Upper lobe of right lung (tissue), 1 donor: ENCODE measurements around the gene NLRP3. TPM values are rescaled to one million over a fixed set of nuclear protein-coding genes. Genes with fewer than 3 reads are reported as not detected.
A peak's percentile ranks its signal among the peaks of the same experiment; 100 is the strongest.

ENCODE experiments used
- ATAC-seq: fragments of 200-7000 bp; cut with Tn5 transposase; one replicate; pipeline ENCODE4 v1.9.1; 2020; ENCODE audit warnings: mild to moderate bottlenecking, moderate library complexity
- DNase-seq: peaks from one replicate; pipeline ENCODE4 v3.0.0-alpha.2; 2020
- H3K27ac ChIP-seq: fragments of 200-600 bp; one replicate; pipeline ENCODE4 v1.8.0; 2022
- H3K27me3 ChIP-seq: fragments of 200-600 bp; one replicate; pipeline ENCODE4 v1.8.0; 2022; ENCODE audit warnings: mild to moderate bottlenecking
- H3K36me3 ChIP-seq: fragments of 200-600 bp; one replicate; pipeline ENCODE4 v1.8.0; 2022
- H3K4me1 ChIP-seq: fragments of 200-600 bp; one replicate; pipeline ENCODE4 v1.8.0; 2022
- H3K4me3 ChIP-seq: fragments of 200-600 bp; one replicate; pipeline ENCODE4 v1.8.0; 2022; ENCODE audit warnings: mild to moderate bottlenecking
- H3K9me3 ChIP-seq: fragments of 200-600 bp; one replicate; pipeline ENCODE4 v1.8.0; 2022
- intact Hi-C: fragments of 100-400 bp; cut with DNase I; formaldehyde crosslinking; loops from one replicate; pipeline ENCODE4 v1.11.0; 2022
- total RNA-seq: library from RNA; stranded (reverse); fragmentation: NEBNext Ultra II Directional; extraction: Animal tissue kit (Norgen Biotek cat#: 25700); gene quantifications from one replicate; pipeline ENCODE4 v1.2.1, GENCODE V29; 2021
- TF ChIP-seq, protein P1 (sequence below): fragments of 200-600 bp; IDR thresholded peaks from one replicate; pipeline ENCODE4 v1.8.0; 2022; ENCODE audit warnings: antibody characterized with exemption
- donor health status: DM: no; HTN: yes; CAD: no; lungs with severe emphysema.

The NLRP3 gene
- total RNA-seq, 1 donor from 2014 or later = 4.9 TPM

DNA sequence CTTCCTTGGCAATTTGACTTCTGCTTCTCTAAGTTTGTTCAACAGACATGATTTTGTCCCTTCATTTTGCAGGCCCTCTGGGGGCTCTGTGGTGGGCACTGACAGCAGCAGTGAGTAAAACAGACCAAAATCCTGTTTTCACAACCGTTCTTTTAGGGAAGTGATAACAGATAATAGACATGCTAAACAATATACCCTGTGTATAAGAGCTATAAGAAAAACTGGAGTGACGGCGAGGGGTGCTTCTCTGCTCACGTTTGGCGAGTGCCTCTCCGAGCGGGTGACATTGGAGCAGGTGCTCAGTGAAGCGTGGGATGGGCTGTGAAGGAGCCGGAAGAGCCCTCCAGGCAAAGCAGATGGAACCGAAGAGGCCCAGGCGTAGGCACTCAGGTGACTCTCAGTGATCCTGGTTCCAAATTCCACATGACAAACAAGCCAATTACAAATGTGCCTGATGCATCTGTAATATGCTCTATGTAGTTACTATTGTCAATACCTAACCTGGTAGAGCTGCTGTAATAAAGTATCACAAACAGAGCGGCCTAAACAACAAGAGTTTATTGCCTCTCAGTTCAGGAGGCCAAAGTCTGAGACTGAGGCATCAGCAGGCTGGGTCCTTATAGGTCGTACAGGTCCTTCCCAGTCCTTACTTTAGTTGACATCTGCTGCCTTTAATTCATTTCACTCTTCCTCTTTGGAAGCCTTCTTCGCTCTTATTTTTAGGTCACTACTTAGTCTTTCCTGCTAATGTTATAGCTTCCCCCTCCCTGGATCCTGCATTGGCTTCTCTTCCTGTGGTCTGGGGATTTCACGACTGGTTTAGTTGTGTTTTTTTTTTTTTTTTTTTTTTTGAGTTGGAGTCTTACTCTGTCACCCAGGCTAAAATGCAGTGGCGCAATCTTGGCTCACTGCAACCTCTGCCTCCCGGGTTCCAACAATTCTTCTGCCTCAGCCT is 21.9 kb downstream of the NLRP3 start:
- H3K27ac ChIP-seq = no peak overlapping the region
- TF ChIP-seq, protein P1, sequence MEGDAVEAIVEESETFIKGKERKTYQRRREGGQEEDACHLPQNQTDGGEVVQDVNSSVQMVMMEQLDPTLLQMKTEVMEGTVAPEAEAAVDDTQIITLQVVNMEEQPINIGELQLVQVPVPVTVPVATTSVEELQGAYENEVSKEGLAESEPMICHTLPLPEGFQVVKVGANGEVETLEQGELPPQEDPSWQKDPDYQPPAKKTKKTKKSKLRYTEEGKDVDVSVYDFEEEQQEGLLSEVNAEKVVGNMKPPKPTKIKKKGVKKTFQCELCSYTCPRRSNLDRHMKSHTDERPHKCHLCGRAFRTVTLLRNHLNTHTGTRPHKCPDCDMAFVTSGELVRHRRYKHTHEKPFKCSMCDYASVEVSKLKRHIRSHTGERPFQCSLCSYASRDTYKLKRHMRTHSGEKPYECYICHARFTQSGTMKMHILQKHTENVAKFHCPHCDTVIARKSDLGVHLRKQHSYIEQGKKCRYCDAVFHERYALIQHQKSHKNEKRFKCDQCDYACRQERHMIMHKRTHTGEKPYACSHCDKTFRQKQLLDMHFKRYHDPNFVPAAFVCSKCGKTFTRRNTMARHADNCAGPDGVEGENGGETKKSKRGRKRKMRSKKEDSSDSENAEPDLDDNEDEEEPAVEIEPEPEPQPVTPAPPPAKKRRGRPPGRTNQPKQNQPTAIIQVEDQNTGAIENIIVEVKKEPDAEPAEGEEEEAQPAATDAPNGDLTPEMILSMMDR = no peak
- no peaks in the 10 kb centered on the region for H3K9me3 ChIP-seq
- no peak overlapping the region for H3K4me3 ChIP-seq
- H3K36me3 ChIP-seq = no peaks in the 10 kb centered on the region
- ATAC-seq = no peak
- DNase-seq = no peak
- no peaks in the 10 kb centered on the region for H3K27me3 ChIP-seq
- intact Hi-C loops = no loop called here
- H3K4me1 ChIP-seq = peaks cover 3% of the 10 kb centered on the region

DNA sequence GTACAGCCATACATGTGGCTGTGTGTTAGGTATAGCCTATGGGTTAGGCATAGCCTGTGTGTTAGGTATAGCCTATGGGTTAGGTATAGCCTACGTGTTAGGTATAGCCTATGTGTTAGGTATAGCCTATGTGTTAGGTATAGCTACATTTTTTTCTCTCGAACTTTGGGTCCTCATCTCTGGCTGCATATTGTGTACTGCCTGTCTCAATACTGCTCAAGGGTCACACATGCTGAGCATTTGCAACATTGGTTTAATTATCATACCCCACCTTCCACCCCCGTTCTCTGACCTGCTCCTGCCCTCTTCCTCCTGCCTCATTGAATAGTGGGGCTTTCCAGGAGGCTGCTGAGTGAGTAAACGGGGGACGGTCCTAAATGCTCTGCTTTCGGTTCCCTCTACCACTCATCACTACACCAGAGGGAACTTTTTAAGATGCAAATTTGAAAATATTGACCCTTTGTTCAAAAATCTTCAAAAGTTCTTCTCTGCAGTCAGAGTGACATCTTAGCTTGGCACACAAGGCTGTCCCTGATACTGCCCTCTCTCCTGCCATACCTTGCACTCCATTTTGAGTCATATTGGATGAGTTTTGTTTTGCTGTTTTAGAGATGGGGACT is 24.1 kb downstream of the NLRP3 start:
- Histone ChIP-seq H3K4me3 (no peak overlapping the region), H3K4me1 (peaks cover 3% of the 10 kb centered on the region), H3K27me3 (no peaks in the 10 kb centered on the region), H3K27ac (no peak overlapping the region), H3K36me3 (no peaks in the 10 kb centered on the region), H3K9me3 (no peaks in the 10 kb centered on the region)
- DNase-seq (no peak), ATAC-seq (peak; percentile 68)
- TF ChIP-seq, protein P1 = no peak
- intact Hi-C loops = no loop called here

DNA sequence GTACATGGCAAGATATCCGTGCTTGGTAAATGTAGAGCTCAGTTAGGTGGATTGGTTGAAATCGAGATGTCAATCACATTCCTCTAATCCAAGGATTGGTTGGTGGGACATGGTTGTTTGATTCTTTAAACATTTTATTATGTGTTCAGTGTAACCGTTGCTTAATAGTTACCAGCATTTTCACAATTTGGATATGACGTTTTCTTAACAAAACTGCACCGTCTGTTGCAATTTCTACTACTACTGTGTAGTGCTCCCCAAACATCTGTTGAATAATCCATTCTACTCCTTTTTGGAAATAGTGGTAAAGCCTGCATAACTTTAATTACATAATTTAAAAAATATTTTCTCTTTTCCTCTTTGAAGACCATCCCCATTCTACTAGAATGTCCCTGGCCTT is 25.6 kb downstream of the NLRP3 start:
- intact Hi-C loops = no loop called here
- H3K27ac ChIP-seq = no peak overlapping the region
- H3K36me3 ChIP-seq = no peaks in the 10 kb centered on the region
- TF ChIP-seq, protein P1 = no peak
- no peak overlapping the region for H3K4me3 ChIP-seq
- ATAC-seq = no peak
- H3K4me1 ChIP-seq = peaks cover 3% of the 10 kb centered on the region
- H3K9me3 ChIP-seq = no peaks in the 10 kb centered on the region
- no peak for DNase-seq
- no peaks in the 10 kb centered on the region for H3K27me3 ChIP-seq

DNA sequence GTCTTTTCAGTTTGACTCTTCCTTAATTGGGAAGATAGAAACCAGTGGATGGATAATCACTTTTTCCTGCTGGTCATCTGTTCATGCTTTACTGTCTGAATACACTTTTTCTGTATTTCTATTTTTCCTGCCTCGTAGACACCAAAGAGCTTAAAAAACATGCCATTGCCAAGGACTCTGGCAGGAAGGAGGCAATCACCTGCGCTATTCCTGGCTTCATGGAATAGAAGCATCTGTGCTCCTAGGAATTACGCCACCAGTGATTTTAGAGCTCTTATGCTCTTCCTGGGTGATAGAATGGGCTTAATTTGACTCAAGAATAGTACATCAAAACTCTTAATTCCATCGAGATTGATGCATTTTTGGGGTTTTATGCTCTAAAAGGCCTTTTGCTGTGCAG is 26.2 kb downstream of the NLRP3 start:
- ATAC-seq (no peak), DNase-seq (no peak)
- intact Hi-C loops = no loop called here
- no peaks in the 10 kb centered on the region for H3K27me3 ChIP-seq
- TF ChIP-seq, protein P1 = no peak
- no peak overlapping the region for H3K4me3 ChIP-seq
- peaks cover 3% of the 10 kb centered on the region for H3K4me1 ChIP-seq
- no peak overlapping the region for H3K27ac ChIP-seq
- no peaks in the 10 kb centered on the region for H3K9me3 ChIP-seq
- H3K36me3 ChIP-seq = no peaks in the 10 kb centered on the region

DNA sequence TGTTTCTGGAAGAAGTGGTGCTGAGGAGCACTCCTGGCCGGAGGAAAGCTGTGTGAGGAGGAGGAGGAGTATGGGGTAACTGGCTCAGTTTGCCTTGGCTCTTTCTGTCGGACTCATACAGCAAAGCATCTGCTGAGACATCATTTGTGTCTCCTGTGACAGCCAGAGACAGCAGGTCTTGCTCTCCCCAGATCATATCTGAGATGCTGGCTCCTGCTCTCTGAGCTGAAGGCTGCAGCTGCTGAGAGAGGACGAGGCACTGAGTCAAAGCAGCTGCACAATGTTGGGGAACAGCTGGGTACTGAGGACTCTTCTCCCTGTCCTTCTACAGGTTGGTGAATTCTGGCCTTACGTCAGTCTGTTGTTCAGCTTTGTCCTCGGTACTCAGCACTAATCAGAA is 27.7 kb downstream of the NLRP3 start:
- Histone ChIP-seq H3K36me3 (no peaks in the 10 kb centered on the region), H3K27ac (no peak overlapping the region), H3K4me3 (no peak overlapping the region), H3K27me3 (no peaks in the 10 kb centered on the region), H3K4me1 (peaks cover 3% of the 10 kb centered on the region), H3K9me3 (no peaks in the 10 kb centered on the region)
- TF ChIP-seq, protein P1 = no peak
- DNase-seq (no peak), ATAC-seq (no peak)
- intact Hi-C loops = no loop called here
